Activated CD4-positive, alpha-beta T cell treated with anti-CD3 and anti-CD28 coated beads, Interleukin-2, amount 10 ng/mL, durations not matched to agents 24 days and 14 days (primary cell): ENCODE data around the gene SPATA20. TPM values are rescaled to one million over a fixed set of nuclear protein-coding genes. Genes with fewer than 3 reads are reported as not detected.

Experiments used
- DNase-seq: peaks from one replicate; pipeline ENCODE4 v3.0.0; 2022
- H3K27ac Mint-ChIP-seq: one replicate; pipeline ENCODE4 v1.8.0; 2022; ENCODE audit warnings: mild to moderate bottlenecking, mixed read lengths
- H3K27me3 Mint-ChIP-seq: one replicate; pipeline ENCODE4 v1.8.0; 2022; ENCODE audit warnings: mixed read lengths
- H3K36me3 Mint-ChIP-seq: one replicate; pipeline ENCODE4 v1.8.0; 2022; ENCODE audit warnings: low read depth, mild to moderate bottlenecking, mixed read lengths
- H3K4me1 Mint-ChIP-seq: one replicate; pipeline ENCODE4 v1.8.0; 2021; ENCODE audit warnings: mixed read lengths
- H3K4me3 Mint-ChIP-seq: one replicate; pipeline ENCODE4 v1.8.0; 2022; ENCODE audit warnings: mild to moderate bottlenecking, moderate library complexity, mixed read lengths
- H3K9me3 Mint-ChIP-seq: one replicate; pipeline ENCODE4 v1.8.0; 2021; ENCODE audit warnings: mixed read lengths
- intact Hi-C: fragments of 100-400 bp; cut with micrococcal nuclease; formaldehyde crosslinking; loops from one replicate; pipeline ENCODE4 v1.15.1; 2023
- total RNA-seq: library from RNA; stranded (reverse); gene quantifications from 2 replicates; pipeline ENCODE4 v1.2.3, GENCODE V29; 2022

The SPATA20 gene
- total RNA-seq, 1 donor from 2014 or later = 21.6 TPM

DNA sequence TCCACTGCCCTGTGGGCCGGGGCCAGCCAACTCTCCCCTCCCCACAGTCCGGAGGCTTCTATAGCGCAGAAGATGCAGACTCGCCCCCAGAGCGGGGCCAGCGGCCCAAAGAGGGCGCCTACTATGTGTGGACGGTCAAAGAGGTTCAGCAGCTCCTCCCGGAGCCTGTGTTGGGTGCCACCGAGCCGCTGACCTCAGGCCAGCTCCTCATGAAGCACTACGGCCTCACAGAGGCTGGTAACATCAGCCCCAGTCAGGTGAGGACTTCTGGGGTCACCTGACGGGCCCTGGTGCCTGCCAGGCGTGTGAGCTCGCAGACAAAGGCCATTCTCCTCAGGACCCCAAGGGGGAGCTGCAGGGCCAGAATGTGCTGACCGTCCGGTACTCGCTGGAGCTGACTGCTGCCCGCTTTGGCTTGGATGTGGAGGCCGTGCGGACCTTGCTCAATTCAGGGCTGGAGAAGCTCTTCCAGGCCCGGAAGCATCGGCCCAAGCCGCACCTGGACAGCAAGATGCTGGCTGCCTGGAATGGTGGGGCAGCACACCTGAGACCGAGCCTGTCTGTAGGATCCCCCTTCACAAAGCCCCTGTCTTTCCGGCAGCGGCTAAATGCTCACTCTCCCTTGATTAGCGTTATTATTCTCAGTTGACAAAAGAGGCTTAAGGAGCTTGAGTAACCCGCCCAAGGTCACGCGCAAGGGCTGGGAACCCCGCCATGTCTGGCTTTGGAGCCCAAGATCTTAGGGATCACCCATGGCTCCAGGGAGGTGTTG is 3.9 kb downstream of the SPATA20 start:
- Mint-ChIP-seq H3K36me3 (no peaks in the 10 kb centered on the region), H3K27ac (no peak overlapping the region), H3K9me3 (no peaks in the 10 kb centered on the region), H3K4me3 (no peak overlapping the region), H3K27me3 (peaks cover 6% of the 10 kb centered on the region), H3K4me1 (peaks cover 7% of the 10 kb centered on the region)
- DNase-seq = no peak
- intact Hi-C loops = no loop called here

DNA sequence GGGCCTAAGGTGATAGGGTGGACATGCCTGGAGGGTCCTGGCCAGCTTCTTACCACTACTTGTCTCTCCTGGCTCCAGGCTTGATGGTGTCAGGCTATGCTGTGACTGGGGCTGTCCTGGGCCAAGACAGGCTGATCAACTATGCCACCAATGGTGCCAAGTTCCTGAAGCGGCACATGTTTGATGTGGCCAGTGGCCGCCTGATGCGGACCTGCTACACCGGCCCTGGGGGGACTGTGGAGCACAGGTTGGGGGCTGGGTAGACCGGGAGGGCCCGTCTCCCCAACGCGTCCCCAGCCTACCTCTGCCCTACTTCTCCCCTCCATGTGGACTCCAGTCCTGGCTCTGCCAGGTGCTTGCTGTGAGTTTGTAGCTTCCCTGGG is 4.5 kb downstream of the SPATA20 start:
- H3K4me1 Mint-ChIP-seq = peaks cover 7% of the 10 kb centered on the region
- H3K4me3 Mint-ChIP-seq = no peak overlapping the region
- no peaks in the 10 kb centered on the region for H3K36me3 Mint-ChIP-seq
- intact Hi-C loops = no loop called here
- no peak overlapping the region for H3K27ac Mint-ChIP-seq
- no peaks in the 10 kb centered on the region for H3K9me3 Mint-ChIP-seq
- no peak for DNase-seq
- H3K27me3 Mint-ChIP-seq = peaks cover 2% of the 10 kb centered on the region

DNA sequence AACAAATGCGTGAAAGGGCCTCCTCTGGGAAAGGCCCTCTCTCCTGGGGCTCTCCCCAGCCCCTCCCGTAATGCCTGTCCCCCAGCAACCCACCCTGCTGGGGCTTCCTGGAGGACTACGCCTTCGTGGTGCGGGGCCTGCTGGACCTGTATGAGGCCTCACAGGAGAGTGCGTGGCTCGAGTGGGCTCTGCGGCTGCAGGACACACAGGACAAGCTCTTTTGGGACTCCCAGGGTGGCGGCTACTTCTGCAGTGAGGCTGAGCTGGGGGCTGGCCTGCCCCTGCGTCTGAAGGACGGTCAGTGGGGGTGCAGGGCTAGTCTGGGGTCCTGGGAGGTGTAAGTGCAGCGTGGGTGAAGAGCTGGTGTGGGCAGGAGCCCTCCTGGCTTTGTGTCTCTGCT is 4.9 kb downstream of the SPATA20 start:
- peaks cover 4% of the 10 kb centered on the region for H3K27me3 Mint-ChIP-seq
- H3K4me1 Mint-ChIP-seq = peaks cover 4% of the 10 kb centered on the region
- no peak for DNase-seq
- H3K9me3 Mint-ChIP-seq = no peaks in the 10 kb centered on the region
- no peak overlapping the region for H3K27ac Mint-ChIP-seq
- intact Hi-C loops = no loop called here
- H3K4me3 Mint-ChIP-seq = no peak overlapping the region
- H3K36me3 Mint-ChIP-seq = no peaks in the 10 kb centered on the region

DNA sequence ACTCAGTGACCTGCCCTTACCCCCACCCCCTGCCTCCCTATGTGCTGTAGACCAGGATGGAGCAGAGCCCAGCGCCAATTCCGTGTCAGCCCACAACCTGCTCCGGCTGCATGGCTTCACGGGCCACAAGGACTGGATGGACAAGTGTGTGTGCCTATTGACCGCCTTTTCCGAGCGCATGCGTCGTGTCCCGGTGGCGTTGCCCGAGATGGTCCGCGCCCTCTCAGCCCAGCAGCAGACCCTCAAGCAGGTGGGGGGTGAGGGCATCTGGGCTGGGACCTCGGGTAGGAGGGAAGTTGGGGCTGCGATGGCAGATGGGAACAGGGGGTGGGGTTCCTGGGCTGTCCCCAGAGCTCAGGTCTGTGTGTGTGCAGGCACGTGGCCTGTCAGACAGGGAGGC is 7.2 kb downstream of the SPATA20 start:
- peaks cover 26% of the 10 kb centered on the region for H3K27me3 Mint-ChIP-seq
- H3K9me3 Mint-ChIP-seq = no peaks in the 10 kb centered on the region
- intact Hi-C loops = no loop called here
- no peak overlapping the region for H3K4me3 Mint-ChIP-seq
- no peaks in the 10 kb centered on the region for H3K36me3 Mint-ChIP-seq
- DNase-seq = no peak
- H3K4me1 Mint-ChIP-seq = no peaks in the 10 kb centered on the region
- no peak overlapping the region for H3K27ac Mint-ChIP-seq

DNA sequence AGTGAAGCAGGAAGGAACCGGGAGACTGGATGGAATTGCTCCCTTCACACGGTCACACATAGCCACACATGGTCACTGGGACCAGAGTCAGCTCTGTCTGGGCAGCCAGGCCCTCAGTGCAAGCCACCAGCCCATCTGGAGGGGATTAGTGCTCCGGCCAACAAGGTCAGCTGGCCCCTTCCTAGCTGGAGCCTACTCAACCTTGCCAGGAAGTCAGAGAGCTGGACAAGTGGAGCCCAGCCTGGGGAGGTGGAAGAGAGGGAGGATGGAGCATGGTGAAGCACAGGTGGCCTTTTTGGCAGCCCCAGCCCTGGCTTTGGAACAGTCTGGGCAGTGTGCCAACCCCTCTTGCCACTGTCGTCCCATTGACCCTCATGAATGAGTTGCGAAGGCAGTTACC is 9.8 kb downstream of the SPATA20 start:
- DNase-seq = no peak
- intact Hi-C loops = no loop called here
- H3K4me1 Mint-ChIP-seq = peaks cover 6% of the 10 kb centered on the region
- peaks cover 35% of the 10 kb centered on the region for H3K27me3 Mint-ChIP-seq
- no peaks in the 10 kb centered on the region for H3K9me3 Mint-ChIP-seq
- no peak overlapping the region for H3K27ac Mint-ChIP-seq
- no peaks in the 10 kb centered on the region for H3K36me3 Mint-ChIP-seq
- H3K4me3 Mint-ChIP-seq = no peak overlapping the region

DNA sequence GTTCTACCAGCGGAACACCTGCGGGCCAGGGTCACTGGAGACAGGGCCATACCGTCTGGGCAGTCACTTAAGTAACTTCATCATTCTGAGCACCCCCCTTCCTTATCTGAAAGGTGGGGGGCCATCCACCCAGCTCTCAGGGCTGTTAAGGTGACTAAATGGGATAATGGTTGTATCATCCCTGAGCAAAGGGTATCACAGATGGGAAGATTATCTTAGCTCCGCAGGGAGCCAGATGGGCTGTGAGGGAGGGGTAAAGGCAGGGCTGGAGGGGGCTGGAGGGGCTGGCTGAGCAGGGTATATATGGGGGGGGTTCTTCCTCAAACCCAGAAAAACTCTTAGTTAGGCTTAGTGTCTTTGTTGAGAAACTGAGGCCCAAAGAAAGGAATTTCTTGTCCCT is 10.7 kb downstream of the SPATA20 start:
- Mint-ChIP-seq H3K4me3 (no peak overlapping the region), H3K27me3 (peaks cover 41% of the 10 kb centered on the region), H3K4me1 (peaks cover 10% of the 10 kb centered on the region), H3K27ac (no peak overlapping the region), H3K36me3 (no peaks in the 10 kb centered on the region), H3K9me3 (no peaks in the 10 kb centered on the region)
- DNase-seq = no peak
- intact Hi-C loops = no loop called here

DNA sequence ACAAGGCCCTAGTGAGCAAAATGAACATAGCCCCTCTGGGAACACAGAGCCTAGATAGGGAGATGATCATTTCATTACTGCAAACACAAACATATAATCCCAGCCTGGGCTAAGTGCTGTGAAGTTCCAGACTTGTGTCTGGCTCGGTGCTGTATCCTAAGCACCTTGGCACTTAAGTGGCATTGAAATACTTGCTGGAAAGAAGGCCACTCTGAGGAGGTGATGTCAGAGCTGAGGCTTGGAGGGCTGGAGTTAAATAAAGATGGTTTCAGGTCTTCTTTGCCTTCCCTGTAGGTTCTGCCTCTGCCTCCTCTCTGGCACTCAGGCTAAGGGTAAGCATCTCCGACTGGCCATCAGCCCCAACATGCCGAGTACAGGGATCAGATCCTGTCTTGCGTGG is 11.1 kb downstream of the SPATA20 start:
- peaks cover 10% of the 10 kb centered on the region for H3K4me1 Mint-ChIP-seq

DNA sequence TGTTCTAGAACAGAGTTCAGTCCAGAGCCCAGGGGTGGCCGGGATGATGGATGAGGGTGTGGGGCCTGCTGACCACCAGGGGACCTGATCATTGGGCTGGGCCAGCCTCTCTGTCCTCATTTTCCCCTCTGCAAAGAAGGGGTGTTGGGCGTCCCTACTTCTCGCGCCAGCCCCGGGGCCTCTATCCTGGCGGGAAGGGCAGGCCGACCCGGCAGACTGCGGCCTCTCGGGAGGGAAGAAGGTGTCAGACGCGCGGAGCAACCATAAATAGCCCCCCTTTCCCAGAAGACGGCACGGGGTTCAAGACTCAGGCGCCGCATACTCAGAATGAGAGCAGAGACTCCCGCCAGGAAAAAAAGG is 11.6 kb downstream of the SPATA20 start:
- DNase-seq = no peak
- intact Hi-C loops = no loop called here
- no peaks in the 10 kb centered on the region for H3K9me3 Mint-ChIP-seq
- H3K4me1 Mint-ChIP-seq = peaks cover 10% of the 10 kb centered on the region
- H3K4me3 Mint-ChIP-seq = peak overlapping the region; percentile 80
- H3K27me3 Mint-ChIP-seq = peaks cover 49% of the 10 kb centered on the region
- no peaks in the 10 kb centered on the region for H3K36me3 Mint-ChIP-seq
- no peak overlapping the region for H3K27ac Mint-ChIP-seq

More for the DNA sequence above, 11.1 kb downstream of the SPATA20 start:
- no peak overlapping the region for H3K27ac Mint-ChIP-seq
- DNase-seq = no peak
- H3K27me3 Mint-ChIP-seq = peaks cover 44% of the 10 kb centered on the region
- intact Hi-C loops = no loop called here
- no peaks in the 10 kb centered on the region for H3K9me3 Mint-ChIP-seq
- no peaks in the 10 kb centered on the region for H3K36me3 Mint-ChIP-seq
- no peak overlapping the region for H3K4me3 Mint-ChIP-seq

DNA sequence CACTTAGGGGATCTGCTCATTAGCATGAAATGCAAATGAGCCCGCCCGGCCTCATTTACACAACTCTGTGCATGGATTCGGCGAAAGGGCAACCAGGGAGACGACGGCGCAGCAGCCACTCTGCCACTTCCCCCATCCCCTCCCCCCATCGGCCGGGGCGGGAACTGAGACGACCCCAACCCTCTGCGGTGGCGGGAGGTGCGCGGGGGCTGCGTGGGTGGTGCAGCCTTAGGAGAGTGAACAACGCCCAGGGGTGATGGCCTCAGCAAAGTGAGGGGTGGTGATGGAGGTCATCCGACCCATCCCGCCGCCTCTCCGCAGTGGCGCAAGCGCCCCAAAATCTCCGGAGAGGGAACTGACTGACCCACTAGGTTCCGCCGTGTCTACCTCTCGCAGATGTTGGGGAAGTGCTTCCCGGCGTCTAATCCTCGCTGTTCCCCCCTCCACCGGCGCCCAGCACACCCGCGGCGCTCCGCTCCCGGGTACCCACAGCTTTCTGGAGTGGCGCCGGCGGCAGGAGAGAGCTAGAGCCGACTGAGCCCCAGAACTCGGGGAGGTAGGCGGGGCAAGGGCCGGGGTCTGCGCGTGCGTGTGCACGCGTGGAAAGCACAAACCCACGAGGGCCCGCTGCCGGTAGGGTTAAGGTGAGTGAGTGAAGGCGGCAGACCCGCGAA is 12.1 kb downstream of the SPATA20 start:
- intact Hi-C loops = no loop called here
- H3K27ac Mint-ChIP-seq = no peak overlapping the region
- H3K4me1 Mint-ChIP-seq = peaks cover 10% of the 10 kb centered on the region
- peak; percentile 73 for DNase-seq
- H3K27me3 Mint-ChIP-seq = peaks cover 54% of the 10 kb centered on the region
- peak overlapping the region; percentile 80 for H3K4me3 Mint-ChIP-seq
- no peaks in the 10 kb centered on the region for H3K9me3 Mint-ChIP-seq
- no peaks in the 10 kb centered on the region for H3K36me3 Mint-ChIP-seq

DNA sequence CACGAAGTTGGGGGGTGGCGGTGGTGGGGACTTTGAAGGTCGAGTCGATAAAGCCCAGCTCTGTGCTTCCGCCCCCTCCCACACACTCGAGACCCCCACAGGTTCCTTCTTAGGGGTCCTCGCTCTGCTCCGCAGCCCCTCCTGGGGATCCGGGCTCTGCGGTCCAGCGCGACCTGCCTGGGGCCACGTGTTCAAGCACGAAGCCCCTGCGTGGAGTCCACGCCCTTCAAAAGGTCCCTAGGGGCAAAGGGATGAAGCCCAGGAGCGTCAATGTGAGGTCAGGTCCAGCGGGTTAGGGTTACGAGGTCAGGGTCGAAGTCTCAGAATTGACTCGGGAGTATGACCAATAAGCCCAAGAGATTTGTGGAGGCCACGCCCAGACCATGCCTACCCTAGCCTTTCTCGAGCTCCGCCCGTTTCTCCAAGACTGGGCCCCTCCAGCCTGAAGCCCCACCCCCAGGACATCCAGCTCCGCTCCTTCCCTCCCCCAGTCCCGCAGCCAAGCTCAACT is 12.8 kb downstream of the SPATA20 start:
- H3K36me3 Mint-ChIP-seq = no peaks in the 10 kb centered on the region
- peak overlapping the region; percentile 80 for H3K4me3 Mint-ChIP-seq
- peak; percentile 79 for DNase-seq
- intact Hi-C loops = loop anchor here (2.0 to 5.0 kb wide), 2 partner anchors 13 to 308 kb away; partner anchors contain the start of genes SPATA20 and TOB1
- H3K4me1 Mint-ChIP-seq = peaks cover 12% of the 10 kb centered on the region
- peaks cover 59% of the 10 kb centered on the region for H3K27me3 Mint-ChIP-seq
- H3K27ac Mint-ChIP-seq = no peak overlapping the region
- no peaks in the 10 kb centered on the region for H3K9me3 Mint-ChIP-seq

DNA sequence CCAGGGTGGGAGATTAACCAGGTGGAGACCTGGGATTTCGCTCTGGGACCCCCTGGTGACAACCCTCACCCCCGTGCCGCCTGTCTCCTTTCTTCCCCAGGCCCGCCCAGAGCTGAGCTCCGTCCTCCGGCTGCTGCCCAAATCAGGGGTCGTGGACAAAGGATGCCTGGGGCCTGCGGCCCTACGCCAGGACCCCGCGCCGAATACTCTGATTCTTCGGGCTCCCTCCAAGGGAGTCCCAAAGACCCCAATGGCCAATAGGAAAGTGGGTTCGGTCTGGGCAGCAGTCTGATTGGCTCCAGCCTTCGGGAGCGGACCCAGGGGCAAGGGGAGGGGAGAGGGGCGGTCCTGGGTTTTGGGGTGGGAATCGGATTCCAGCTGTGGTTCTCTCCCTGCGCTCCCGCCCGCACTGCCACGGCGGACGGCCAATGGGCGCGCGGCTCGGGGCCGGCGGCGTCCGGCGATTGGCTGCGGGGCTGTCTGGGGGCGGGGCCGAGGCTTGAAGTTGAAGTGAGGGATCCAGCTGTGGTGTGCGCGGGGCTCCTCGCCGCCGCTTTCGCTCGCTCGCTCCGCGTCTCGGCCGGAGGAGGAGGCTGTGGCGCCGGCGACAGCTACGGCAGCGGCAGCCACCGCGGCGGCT is 13.3 kb downstream of the SPATA20 start, which contains the start of gene CACNA1G:
TSS of gene CACNA1G (plus strand) at position 531 of the 640 bp plus-strand sequence. CDS start 745 bp downstream, outside the sequence.
- intact Hi-C loops = loop anchor here (2.0 to 5.0 kb wide), 2 partner anchors 14 to 307 kb away; partner anchors contain the start of genes SPATA20 and TOB1

DNA sequence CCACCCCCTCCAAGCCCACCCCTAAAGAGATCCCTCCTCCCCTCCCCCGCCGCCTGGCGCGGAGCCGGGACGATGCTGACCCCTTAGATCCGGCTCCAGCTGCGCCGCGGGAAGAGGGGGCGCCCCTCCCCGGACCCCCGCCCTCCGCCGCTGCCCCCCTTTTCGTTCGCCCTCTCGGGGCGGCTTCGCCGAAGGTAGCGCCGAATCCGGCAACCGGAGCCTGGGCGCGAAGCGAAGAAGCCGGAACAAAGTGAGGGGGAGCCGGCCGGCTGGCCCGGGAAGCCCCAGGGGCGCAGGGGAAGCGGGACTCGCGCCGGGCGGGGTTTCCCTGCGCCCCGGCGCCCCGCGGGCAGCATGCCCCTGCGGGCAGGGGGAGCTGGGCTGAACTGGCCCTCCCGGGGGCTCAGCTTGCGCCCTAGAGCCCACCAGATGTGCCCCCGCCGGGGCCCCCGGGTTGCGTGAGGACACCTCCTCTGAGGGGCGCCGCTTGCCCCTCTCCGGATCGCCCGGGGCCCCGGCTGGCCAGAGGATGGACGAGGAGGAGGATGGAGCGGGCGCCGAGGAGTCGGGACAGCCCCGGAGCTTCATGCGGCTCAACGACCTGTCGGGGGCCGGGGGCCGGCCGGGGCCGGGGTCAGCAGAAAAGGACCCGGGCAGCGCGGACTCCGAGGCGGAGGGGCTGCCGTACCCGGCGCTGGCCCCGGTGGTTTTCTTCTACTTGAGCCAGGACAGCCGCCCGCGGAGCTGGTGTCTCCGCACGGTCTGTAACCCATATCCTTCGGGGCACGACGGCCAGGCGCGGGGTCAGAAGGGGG is 14.2 kb downstream of the SPATA20 start:
- no peaks in the 10 kb centered on the region for H3K9me3 Mint-ChIP-seq

More for the DNA sequence above, 13.3 kb downstream of the SPATA20 start, which contains the start of gene CACNA1G:
- H3K4me1 Mint-ChIP-seq = peaks cover 14% of the 10 kb centered on the region
- no peak within 1 kb of the TSS for H3K27ac Mint-ChIP-seq
- H3K36me3 Mint-ChIP-seq = no peaks in the 10 kb centered on the region
- peak within 1 kb of the TSS; percentile 80 for H3K4me3 Mint-ChIP-seq
- H3K27me3 Mint-ChIP-seq = peaks cover 63% of the 10 kb centered on the region
- peak; percentile 97 for DNase-seq
- H3K9me3 Mint-ChIP-seq = no peaks in the 10 kb centered on the region

DNA sequence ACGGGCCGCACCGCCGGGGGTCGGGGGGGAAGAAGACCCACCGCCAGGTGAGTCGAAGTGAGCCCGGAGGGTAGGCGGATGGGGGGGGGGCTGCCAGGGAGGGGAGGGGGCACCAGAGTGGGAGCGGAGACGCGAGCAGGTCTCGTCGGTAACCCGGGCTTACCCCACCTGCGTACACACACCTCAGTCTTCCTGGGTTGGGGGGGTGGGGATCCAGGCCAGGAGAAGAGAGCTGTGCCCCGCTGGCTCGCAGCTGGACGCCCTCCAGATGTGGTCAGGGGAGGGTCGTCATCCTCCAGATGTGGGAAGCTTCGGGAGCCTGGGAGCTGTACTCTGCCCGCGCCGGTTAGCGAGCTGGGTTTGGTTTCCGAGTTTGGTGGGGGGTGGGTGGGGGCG is 14.8 kb downstream of the SPATA20 start:
- intact Hi-C loops = loop anchor here (2.0 to 5.0 kb wide), 2 partner anchors 15 to 306 kb away; partner anchors contain the start of genes SPATA20 and TOB1
- H3K4me1 Mint-ChIP-seq = peaks cover 14% of the 10 kb centered on the region
- DNase-seq = no peak
- H3K27ac Mint-ChIP-seq = no peak overlapping the region
- H3K27me3 Mint-ChIP-seq = peaks cover 73% of the 10 kb centered on the region
- no peaks in the 10 kb centered on the region for H3K36me3 Mint-ChIP-seq
- no peaks in the 10 kb centered on the region for H3K9me3 Mint-ChIP-seq
- H3K4me3 Mint-ChIP-seq = peak overlapping the region; percentile 19

More for the DNA sequence above, 14.2 kb downstream of the SPATA20 start:
- H3K4me3 Mint-ChIP-seq = no peak overlapping the region
- DNase-seq = peak; percentile 75
- peaks cover 14% of the 10 kb centered on the region for H3K4me1 Mint-ChIP-seq
- intact Hi-C loops = loop anchor here (2.0 to 5.0 kb wide), 2 partner anchors 14 to 306 kb away; partner anchors contain the start of genes SPATA20 and TOB1
- H3K27me3 Mint-ChIP-seq = peaks cover 70% of the 10 kb centered on the region
- H3K27ac Mint-ChIP-seq = no peak overlapping the region
- H3K36me3 Mint-ChIP-seq = no peaks in the 10 kb centered on the region
